ENCODE results near the gene ACLY.

GRCh38 chr17:41901646-41902045 is 17.1 kb downstream of the ACLY start:
- TF ChIP-seq CTCF (conservative IDR thresholded peaks at IDR 0.05) (no peak), EZH2 (IDR thresholded peaks at IDR 0.05; ENCODE audit: low read depth) (no peak)

All from PC-9 (cell line).